Glomerular endothelial cell (primary cell): ENCODE data around the gene TBC1D1. TPM values are rescaled to one million over a fixed set of nuclear protein-coding genes. Genes with fewer than 3 reads are reported as not detected.
A peak's percentile ranks its signal among the peaks of the same experiment; 100 is the strongest.
"Not testable (repeated sequence)": the region's sequence is repeated elsewhere in the genome, so short reads cannot be mapped to it uniquely, and the experiment has no call there.

Source experiments
- DNase-seq: peaks from one replicate; pipeline ENCODE4 v3.0.0-alpha.2; 2011; ENCODE audit warnings: low read depth, low spot score; ENCODE audit errors: extremely low read depth
- total RNA-seq: library from RNA; depleted of rRNA; stranded (reverse); fragments of >200 nt; gene quantifications from 2 replicates; pipeline ENCODE4 v1.2.3, GENCODE V29; 2015

TBC1D1 gene
- total RNA-seq, 1 donor from 2014 or later, result 133 TPM

GRCh38 chr4:38008571-38009021 is 117.7 kb downstream of the TBC1D1 start:
- DNase-seq, result no peak

- no peak for DNase-seq
Measured at GRCh38 chr4:38009421-38009820, 118.5 kb downstream of the TBC1D1 start.

- no peak for DNase-seq
Measured at GRCh38 chr4:38009949-38010348, 119.1 kb downstream of the TBC1D1 start.

DNA sequence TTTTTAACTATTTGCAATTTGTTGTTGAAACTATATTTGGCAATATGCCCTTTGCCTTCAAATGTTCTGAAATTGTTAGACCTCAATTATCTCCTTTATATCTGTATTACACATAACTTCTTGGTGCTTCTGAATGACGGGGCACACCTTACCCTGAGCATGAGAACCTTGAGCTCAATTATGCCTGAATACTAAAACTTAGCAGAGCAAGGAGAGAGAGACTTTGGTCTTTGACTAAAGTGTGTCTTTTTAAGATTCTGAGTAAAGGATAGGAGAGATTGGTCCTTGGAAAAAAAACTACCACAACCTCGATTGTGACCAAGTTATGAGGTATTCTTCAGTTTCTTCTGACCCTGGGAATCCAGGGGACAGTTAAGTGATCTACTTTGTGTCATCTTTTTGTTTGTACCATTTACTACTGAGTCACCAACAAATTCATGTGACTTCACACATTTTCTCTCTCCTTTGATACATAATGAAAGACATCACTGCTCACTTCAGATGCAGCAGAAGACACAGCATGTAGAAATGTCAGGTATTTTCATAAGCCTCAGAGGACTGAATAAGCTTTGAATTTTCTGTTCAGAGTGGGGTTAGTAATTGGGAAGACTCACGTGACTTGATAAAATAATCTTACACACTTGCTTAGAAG is 120.8 kb downstream of the TBC1D1 start:
- DNase-seq, result no peak

DNA sequence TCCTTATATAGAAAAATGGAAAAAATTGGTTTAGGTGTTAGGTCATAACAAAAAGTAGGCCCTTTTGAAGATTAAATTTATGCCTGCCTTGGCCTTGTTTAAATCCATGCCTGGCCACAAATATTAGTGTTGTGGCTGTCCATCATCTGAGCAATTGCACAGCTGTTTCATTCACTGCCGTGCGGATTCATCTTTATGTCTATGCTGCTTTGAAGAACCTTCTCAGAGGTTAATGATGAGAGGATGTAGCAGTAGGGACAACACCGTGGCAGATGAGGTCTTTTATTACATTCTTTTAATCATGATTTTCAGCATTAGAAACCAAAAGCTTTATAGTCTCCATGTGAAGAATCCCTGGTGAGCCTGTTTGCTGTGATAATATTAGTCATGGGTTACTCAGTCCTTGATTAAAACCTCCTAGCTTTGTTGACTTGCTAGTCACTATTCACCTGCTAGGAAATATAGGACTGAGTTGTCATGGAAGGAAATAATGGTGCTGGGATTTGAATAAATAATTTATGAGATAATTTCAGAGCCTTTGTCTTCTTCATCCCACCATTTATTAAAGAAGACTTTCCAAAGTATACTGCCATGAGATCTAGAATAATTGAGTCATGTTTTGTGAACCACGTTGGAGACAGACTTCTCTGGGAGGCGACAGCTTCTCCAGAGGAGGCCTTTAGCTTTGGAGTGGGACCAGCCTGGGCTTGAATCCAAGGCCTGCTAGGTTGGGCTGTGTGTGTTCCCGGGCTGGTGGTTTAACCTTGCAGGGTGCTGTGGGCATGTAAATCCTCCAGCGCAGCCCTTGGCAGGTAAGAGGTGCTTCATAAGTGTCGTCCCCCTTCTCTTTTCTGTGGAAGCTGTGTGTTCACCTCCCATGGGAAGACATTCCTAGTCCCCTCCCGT is 122.8 kb downstream of the TBC1D1 start:
- DNase-seq, result no peak

DNA sequence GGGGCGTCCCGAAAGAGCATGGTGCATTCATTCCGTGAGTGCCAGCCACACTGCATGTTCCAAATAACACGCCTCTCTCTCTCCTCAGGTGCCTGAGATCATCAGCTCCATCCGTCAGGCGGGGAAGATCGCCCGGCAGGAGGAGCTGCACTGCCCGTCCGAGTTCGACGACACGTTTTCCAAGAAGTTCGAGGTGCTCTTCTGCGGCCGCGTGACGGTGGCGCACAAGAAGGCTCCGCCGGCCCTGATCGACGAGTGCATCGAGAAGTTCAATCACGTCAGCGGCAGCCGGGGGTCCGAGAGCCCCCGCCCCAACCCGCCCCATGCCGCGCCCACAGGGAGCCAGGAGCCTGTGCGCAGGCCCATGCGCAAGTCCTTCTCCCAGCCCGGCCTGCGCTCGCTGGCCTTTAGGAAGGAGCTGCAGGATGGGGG is 123.6 kb downstream of the TBC1D1 start:
- DNase-seq, result no peak

DNA sequence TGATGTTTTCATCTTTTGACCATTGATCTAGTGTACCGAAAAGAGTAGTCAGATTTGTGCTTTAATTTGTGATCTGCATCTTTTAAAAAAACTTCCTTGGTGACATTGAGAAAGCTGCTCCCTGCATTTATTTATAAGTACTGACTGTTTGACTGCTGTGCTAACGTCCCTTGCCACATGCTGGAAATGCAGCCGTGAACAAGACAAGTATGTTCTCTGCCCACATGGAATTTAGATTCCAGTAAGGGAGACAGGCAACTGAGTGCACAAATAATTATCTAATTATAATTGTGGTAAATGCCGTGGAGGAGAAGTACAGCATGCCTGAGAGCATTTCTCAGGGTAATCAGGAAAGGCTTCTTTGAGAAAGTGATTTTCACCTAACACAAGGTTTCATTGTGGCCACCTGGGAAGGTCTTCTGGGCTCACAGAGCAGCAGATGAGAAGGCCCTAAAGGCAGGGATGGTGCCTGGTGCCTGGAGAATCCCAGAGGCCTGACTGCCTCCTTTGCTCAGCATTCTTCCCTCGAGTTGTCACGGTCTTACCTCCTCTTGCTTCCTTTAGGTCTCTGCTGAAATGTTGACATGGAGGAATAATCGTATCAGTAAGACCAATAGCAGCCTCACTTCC is 125.1 kb downstream of the TBC1D1 start:
- DNase-seq, result no peak

GRCh38 chr4:38016698-38017097 is 125.8 kb downstream of the TBC1D1 start:
- DNase-seq, result no peak

DNA sequence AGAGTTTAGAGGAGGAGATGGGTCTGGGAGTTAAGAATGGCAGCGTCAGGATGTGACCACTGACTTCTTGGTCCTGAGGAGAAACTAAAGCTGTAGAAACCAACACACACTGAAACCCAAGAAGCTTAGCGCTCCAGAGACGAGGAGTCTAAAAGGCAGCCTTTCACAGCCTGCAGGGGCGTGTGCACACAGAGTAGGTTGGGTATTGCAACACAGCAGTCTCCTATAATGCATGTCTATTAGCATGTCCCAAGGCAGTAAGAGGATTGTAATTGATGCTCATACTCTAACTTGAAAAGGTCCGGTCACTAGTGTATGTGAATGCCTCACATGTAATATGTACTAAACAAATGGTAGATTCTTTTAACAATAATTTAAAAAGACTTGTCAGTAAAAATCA is 126.7 kb downstream of the TBC1D1 start:
- DNase-seq, result no peak

DNA sequence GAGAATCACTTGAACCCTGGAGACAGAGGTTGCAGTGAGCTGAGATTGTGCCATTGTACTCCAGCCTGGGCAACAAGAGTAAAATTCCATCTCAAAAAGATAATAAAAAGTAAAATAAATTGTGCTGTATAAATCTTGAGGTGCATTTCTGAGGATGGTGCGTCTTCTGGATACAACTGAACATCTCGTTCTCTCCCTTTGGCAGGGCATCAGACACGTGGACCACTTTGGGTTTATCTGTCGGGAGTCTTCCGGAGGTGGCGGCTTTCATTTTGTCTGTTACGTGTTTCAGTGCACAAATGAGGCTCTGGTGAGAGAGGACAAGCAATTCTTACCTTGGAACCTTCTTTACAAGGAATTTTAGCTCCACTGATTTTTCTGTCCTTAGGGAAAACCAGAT is 129.5 kb downstream of the TBC1D1 start:
- no peak for DNase-seq

GRCh38 chr4:38020961-38021360 is 130.1 kb downstream of the TBC1D1 start:
- DNase-seq, result not testable (repeated sequence)

GRCh38 chr4:38021751-38022150 is 130.9 kb downstream of the TBC1D1 start:
- no peak for DNase-seq

GRCh38 chr4:38023347-38024205 is 132.7 kb downstream of the TBC1D1 start:
- DNase-seq, result no peak

GRCh38 chr4:38024206-38024509 is 133.3 kb downstream of the TBC1D1 start:
- no peak for DNase-seq

DNA sequence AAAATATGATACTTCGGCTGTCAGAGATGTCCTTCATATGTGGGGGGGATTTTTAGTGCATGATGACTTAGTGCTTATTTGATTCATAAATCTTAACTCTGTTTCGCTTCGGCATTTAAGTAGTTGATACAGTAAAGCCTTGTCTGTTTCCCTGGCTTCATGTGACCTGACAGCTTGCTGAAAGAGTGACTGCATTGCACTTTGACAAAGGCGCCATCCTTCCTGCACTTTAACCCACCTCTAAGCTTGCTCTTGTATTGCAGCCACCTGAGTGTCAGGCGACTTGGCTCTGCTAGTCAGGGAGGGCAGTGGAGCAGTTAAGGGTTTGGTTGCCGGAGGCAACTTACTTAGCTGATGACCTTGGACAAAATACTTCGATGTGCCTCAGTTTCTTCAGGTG is 134.8 kb downstream of the TBC1D1 start:
- DNase-seq, result no peak

DNA sequence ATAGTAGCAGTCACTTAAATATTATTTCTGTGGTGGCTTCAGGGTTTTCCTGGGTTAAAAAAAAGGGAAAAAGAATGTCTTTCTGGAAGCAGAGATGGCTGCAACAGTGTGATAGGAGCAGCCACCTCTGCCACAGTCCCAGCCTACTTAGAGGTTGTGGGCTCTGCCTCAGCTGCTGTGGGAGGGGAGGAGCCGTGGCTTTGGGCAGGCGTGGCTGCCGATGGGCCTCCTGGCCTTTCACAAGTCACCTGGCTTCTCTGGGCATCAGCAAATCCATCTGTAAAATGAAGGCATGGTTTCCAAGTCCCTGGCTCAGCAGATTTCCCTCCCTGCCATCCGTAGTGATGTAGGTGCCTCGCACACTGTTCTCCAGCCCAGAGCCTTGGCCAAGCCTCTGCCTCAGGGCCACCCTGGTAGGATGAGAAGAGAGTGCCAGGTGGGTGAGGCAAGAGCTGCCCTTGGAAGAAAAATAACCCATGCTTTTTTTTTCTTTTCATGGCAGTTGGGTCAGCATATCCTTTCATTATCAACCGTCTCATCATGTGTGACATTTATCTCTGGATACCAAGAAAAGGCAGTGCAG is 135.4 kb downstream of the TBC1D1 start:
- DNase-seq, result no peak

GRCh38 chr4:38030023-38030422 is 139.1 kb downstream of the TBC1D1 start:
- DNase-seq, result no peak

DNA sequence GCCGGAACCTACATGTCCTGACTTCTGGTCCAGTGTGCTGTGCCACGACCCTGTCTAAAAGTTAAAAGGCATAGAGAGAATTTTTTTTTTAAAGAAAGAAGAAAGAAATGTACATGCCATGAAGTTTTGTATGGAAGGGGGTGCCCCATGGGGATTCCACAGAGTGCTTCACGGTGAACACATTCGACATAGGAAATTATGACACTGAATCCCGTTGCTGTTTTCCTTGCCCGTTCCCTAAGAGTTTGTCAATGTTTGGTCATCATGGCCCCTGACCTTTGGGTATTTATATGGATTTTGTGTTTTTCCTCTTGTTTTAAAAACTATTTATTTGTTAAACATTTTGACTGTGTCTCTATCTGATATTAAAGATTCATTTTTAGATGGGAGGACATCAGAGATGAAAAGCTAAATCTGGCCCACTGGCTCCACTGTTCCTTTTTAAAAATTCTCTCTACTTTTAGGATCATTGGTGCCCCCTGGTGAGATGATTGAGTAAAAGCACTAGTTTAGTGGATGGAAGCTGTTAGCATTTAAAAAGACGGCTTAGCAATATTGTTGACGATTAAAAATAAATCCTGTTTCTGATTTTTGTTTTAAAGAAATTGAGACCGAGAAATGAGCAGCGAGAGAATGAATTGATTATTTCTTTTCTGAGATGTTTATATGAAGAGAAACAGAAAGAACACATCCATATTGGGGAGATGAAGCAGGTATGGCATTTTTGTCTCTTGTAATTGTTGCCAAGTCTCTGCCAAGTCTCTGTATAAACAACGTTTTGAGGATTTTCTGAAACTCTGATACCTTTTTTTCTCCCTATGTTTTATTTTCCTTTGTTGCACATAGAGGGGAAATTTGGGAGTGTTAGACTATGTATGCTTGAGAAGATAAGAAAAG is 144.3 kb downstream of the TBC1D1 start:
- DNase-seq, result peak; percentile 56

DNA sequence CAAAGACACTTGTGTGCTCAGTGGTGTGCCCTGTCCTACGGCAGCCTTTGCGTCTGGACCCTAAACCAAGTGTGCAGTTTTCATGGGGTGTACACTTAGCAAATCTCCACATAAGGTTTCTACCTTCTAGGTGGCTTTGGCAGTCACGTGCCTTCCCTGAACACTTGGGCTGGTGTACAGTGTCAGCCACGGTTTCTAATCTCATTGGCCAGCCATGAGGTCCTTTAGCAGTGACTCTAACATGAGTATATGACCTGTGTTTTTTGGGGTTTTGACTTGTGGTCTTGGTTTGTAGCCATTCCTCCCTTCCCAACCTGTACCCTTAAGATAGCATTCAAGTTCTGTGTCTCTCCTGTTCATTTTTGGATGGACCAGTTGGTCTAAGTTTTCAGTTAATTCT is 145.7 kb downstream of the TBC1D1 start:
- DNase-seq, result no peak
